HUES64 (cell line): ENCODE measurements around the gene EFTUD2. TPM values are rescaled to one million over a fixed set of nuclear protein-coding genes. Genes with fewer than 3 reads are reported as not detected.
"Not testable (repeated sequence)": the region's sequence is repeated elsewhere in the genome, so short reads cannot be mapped to it uniquely, and the experiment has no call there.

Source experiments
- H3K27ac ChIP-seq: 2 replicates; pipeline ENCODE4 v1.7.0; 2013; ENCODE audit warnings: low read depth, low read length, inconsistent platforms
- H3K27me3 ChIP-seq: 2 replicates; pipeline ENCODE4 v1.6.1; 2013; ENCODE audit warnings: mild to moderate bottlenecking, low read length; ENCODE audit not compliant: insufficient read depth
- H3K36me3 ChIP-seq: 2 replicates; pipeline ENCODE4 v1.6.1; 2013; ENCODE audit warnings: mild to moderate bottlenecking, low read length; ENCODE audit not compliant: insufficient read depth
- H3K4me1 ChIP-seq: 2 replicates; pipeline ENCODE4 v1.6.1; 2013; ENCODE audit warnings: mild to moderate bottlenecking, low read length, moderate library complexity; ENCODE audit not compliant: insufficient read depth
- H3K4me3 ChIP-seq: 2 replicates; pipeline ENCODE4 v1.5.1; 2013; ENCODE audit warnings: mild to moderate bottlenecking, low read length, moderate library complexity
- H3K9ac ChIP-seq: 2 replicates; pipeline ENCODE4 v1.6.1; 2013; ENCODE audit warnings: mild to moderate bottlenecking, low read depth, low read length
- H3K9me3 ChIP-seq: 2 replicates; pipeline ENCODE4 v1.6.1; 2013; ENCODE audit warnings: low read depth, low read length; ENCODE audit not compliant: insufficient read depth
- WGBS: fragments of 150-250, 120-280 bp; methylation state at CpG from one replicate; pipeline ENCODE4 v1.1.7; 2013; ENCODE audit warnings: missing lambda C conversion rate; 5-methylcytosine and 5-hydroxymethylcytosine counted together
- polyA plus RNA-seq, 2 experiments: library from polyadenylated mRNA; stranded (reverse); fragments of 50-300 nt; gene quantifications; one replicate each; pipeline ENCODE4 v1.2.3, GENCODE V29; 2013

Gene EFTUD2
- 118 TPM for polyA plus RNA-seq (2013, experiment 1 of 2)
- 111 TPM for polyA plus RNA-seq (2013, experiment 2 of 2)

- Histone ChIP-seq H3K9me3 (no peaks in the 10 kb centered on the region), H3K4me3 (peak within 1 kb of the TSS; percentile 98), H3K27me3 (no peaks in the 10 kb centered on the region), H3K27ac (peak within 1 kb of the TSS; percentile 97), H3K9ac (peak within 1 kb of the TSS; percentile 96), H3K4me1 (no peaks in the 10 kb centered on the region), H3K36me3 (peaks cover 16% of the 10 kb centered on the region)
- under 1% methylated on average over 54 of the region's 54 CpGs for WGBS
Observed at GRCh38 chr17:44899074-44899782, at the start of gene EFTUD2. Gene EFTUD2, minus strand, starts transcription at chr17:44899445. Its CDS starts 4,924 bp downstream, at chr17:44894521.

- no peaks in the 10 kb centered on the region for H3K4me1 ChIP-seq
- no peak overlapping the region for H3K27ac ChIP-seq
- peaks cover 20% of the 10 kb centered on the region for H3K36me3 ChIP-seq
- peak overlapping the region; percentile 94 for H3K4me3 ChIP-seq
- WGBS = 88% methylated on average over 6 of the region's 7 CpGs
- no peaks in the 10 kb centered on the region for H3K9me3 ChIP-seq
- H3K27me3 ChIP-seq = no peaks in the 10 kb centered on the region
- peak overlapping the region; percentile 64; the same call in 1 of the 2 replicates for H3K9ac ChIP-seq
Observed at GRCh38 chr17:44948315-44948795, 49.1 kb upstream of the EFTUD2 start.

GRCh38 chr17:44947461-44948314 is 48.4 kb upstream of the EFTUD2 start, which contains the start of gene KIF18B:
Gene KIF18B, minus strand, starts transcription at chr17:44947773. Its CDS starts 11,429 bp downstream, at chr17:44936344.
- H3K36me3 ChIP-seq = peaks cover 24% of the 10 kb centered on the region
- peak within 1 kb of the TSS; percentile 94 for H3K4me3 ChIP-seq
- peak within 1 kb of the TSS; percentile 95 for H3K9ac ChIP-seq
- H3K4me1 ChIP-seq = no peaks in the 10 kb centered on the region
- H3K27ac ChIP-seq = peak within 1 kb of the TSS; percentile 78
- H3K9me3 ChIP-seq = no peaks in the 10 kb centered on the region
- no peaks in the 10 kb centered on the region for H3K27me3 ChIP-seq
- 7% methylated on average over 62 of the region's 62 CpGs for WGBS

GRCh38 chr17:44945652-44946051 is 46.4 kb upstream of the EFTUD2 start:
- 96% methylated on average over 10 of the region's 10 CpGs for WGBS

DNA sequence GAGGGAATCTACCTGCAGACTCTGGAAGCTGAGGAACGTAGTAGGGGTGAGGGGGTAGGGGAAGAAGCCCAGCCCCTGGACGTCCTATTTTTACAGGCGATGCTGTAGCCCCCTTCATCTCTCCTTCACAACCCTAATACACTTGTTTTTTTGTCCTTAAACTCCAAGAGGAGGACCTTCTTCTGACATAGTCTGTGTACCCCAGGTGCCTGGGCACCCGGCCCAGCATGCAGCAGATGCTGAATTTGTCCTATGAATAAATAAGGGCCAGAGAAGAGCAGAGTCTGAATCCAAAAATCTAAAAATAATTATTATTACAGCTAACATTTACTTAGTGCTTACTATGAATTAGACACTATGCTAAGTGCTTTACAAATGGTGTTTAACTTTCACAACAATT is 43.2 kb upstream of the EFTUD2 start:
- Histone ChIP-seq H3K9ac (no peak overlapping the region), H3K4me1 (no peaks in the 10 kb centered on the region), H3K9me3 (no peaks in the 10 kb centered on the region), H3K4me3 (no peak overlapping the region), H3K27me3 (no peaks in the 10 kb centered on the region), H3K27ac (no peak overlapping the region), H3K36me3 (peaks cover 50% of the 10 kb centered on the region)
- 91% methylated on average over 4 of the region's 4 CpGs for WGBS

More at GRCh38 chr17:44945652-44946051, 46.4 kb upstream of the EFTUD2 start:
- H3K27me3 ChIP-seq, H3K27ac ChIP-seq, H3K9ac ChIP-seq, H3K9me3 ChIP-seq, H3K4me1 ChIP-seq: not testable (repeated sequence)
- peak overlapping the region; percentile 94 for H3K4me3 ChIP-seq
- peaks cover 37% of the 10 kb centered on the region for H3K36me3 ChIP-seq

GRCh38 chr17:44941712-44942331 is 42.6 kb upstream of the EFTUD2 start:
- WGBS = 91% methylated on average over 9 of the region's 9 CpGs
- H3K36me3 ChIP-seq = peaks cover 55% of the 10 kb centered on the region
- no peaks in the 10 kb centered on the region for H3K4me1 ChIP-seq
- H3K9ac ChIP-seq = no peak overlapping the region
- no peaks in the 10 kb centered on the region for H3K27me3 ChIP-seq
- no peak overlapping the region for H3K27ac ChIP-seq
- no peak overlapping the region for H3K4me3 ChIP-seq
- H3K9me3 ChIP-seq = no peaks in the 10 kb centered on the region

DNA sequence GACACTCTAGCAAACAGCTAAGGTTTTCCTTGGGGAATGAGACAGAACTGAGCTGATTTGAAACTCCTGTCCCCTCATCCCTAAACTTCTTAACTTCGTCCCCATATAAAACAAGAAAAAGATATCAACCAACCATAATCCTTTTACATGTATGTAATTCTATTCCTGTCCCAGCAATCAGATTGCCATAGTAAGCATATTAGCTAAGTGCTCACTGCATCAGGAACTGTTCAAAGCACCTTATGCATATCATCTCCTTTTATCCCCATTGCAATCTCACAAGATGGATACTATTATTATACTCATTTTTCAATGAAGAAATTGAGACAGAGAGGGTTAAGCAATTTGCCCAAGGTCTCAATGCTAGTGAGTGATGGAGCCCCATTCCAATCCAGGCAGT is 41.5 kb upstream of the EFTUD2 start:
- no peak overlapping the region for H3K27ac ChIP-seq
- no peak overlapping the region for H3K9ac ChIP-seq
- H3K9me3 ChIP-seq = no peaks in the 10 kb centered on the region
- no peak overlapping the region for H3K4me3 ChIP-seq
- peaks cover 61% of the 10 kb centered on the region for H3K36me3 ChIP-seq
- WGBS = 97% methylated on average over 1 of the region's 1 CpG
- H3K4me1 ChIP-seq = no peaks in the 10 kb centered on the region
- no peaks in the 10 kb centered on the region for H3K27me3 ChIP-seq

DNA sequence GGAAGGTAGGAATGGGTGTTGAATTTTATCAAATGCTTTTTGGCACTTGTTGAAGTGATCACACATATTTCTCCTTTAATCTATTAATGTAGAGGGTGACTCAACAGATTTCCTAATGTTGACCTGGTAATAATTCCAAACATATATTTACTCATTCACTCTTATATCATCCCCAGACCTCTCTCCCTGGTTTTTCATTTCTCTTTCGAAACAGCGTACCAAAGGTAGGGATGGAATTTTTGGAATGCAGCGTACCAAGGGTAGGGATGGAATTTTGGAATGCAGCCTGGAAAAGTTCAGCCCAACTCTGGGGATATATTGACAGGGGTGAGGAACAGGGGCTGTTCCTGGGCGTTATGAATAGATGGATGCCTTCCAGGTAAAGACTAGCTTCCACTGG is 41.1 kb upstream of the EFTUD2 start:
- Histone ChIP-seq H3K4me3 (no peak overlapping the region), H3K36me3 (peaks cover 62% of the 10 kb centered on the region)
- 94% methylated on average over 4 of the region's 4 CpGs for WGBS

GRCh38 chr17:44935116-44935515 is 35.9 kb upstream of the EFTUD2 start:
- Histone ChIP-seq H3K4me3 (no peak overlapping the region), H3K36me3 (peaks cover 80% of the 10 kb centered on the region), H3K4me1 (no peaks in the 10 kb centered on the region), H3K27me3 (no peaks in the 10 kb centered on the region), H3K27ac (no peak overlapping the region), H3K9me3 (no peaks in the 10 kb centered on the region), H3K9ac (no peak overlapping the region)
- WGBS = 94% methylated on average over 9 of the region's 9 CpGs

More for the DNA sequence above, 41.1 kb upstream of the EFTUD2 start:
- no peak overlapping the region for H3K9ac ChIP-seq
- 0 out of 2 replicates have a peak overlapping the region, but pooled peaks have one; percentile 35 for H3K27ac ChIP-seq
- H3K9me3 ChIP-seq = no peaks in the 10 kb centered on the region
- no peaks in the 10 kb centered on the region for H3K27me3 ChIP-seq
- H3K4me1 ChIP-seq = no peaks in the 10 kb centered on the region

DNA sequence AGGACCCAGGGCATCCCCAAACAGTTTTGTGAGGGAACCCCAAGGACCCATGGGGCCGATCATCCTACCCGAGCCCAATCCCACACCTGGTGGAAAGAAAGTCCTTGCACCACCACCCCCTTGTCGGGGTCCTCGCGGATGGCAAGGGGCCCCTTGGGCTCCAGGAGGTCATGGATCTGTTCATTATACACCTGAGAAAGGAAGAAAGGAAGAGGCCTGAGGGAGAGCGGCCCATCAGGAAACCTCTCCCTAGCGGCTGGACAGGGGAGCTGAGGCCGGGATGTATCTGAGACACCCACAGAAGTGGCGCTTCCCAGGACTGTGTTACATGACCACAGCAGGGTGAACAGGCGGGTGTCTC is 35.5 kb upstream of the EFTUD2 start:
- Histone ChIP-seq H3K4me3 (no peak overlapping the region), H3K36me3 (peaks cover 84% of the 10 kb centered on the region), H3K9ac (no peak overlapping the region), H3K27ac (no peak overlapping the region), H3K4me1 (no peaks in the 10 kb centered on the region), H3K9me3 (no peaks in the 10 kb centered on the region), H3K27me3 (no peaks in the 10 kb centered on the region)
- WGBS = 97% methylated on average over 10 of the region's 10 CpGs
